GM12878 (cell line): ENCODE measurements around the gene SRP72. TPM values are rescaled to one million over a fixed set of nuclear protein-coding genes. Genes with fewer than 3 reads are reported as not detected.

Experiments
- ATAC-seq: fragments of 200-7000 bp; cut with Tn5 transposase; 3 replicates; pipeline ENCODE4 v1.9.1; 2020; ENCODE audit warnings: mild to moderate bottlenecking, moderate library complexity
- BruUV-seq: library from RNA; stranded (reverse); fragments of 400-500 nt; replicated peaks from 2 replicates; lab custom pipeline; 2021; lab: Mats Ljungman, UMichigan
- CTCF ChIA-PET: fragments of 300-600 bp; sonication (Branson Sonifier 250); formaldehyde crosslinking; extraction: SDS; loops from one replicate; lab custom pipeline; 2021; ENCODE audit warnings: inconsistent platforms; lab: Yijun Ruan, JAX
- POLR2A ChIA-PET: fragments of 350-600 bp; formaldehyde crosslinking; extraction: SDS; loops from one replicate; lab custom pipeline; 2021; ENCODE audit warnings: inconsistent platforms; lab: Charles Lee
- RAD21 ChIA-PET: fragments of 300-600 bp; sonication (Branson Sonifier 250); formaldehyde crosslinking; loops from one replicate; lab custom pipeline; 2023; ENCODE audit warnings: antibody characterized with exemption; ENCODE audit not compliant: unreplicated experiment; lab: Charles Lee
- SMC1A ChIA-PET: fragments of 300-600 bp; sonication (Branson Sonifier 250); formaldehyde crosslinking; loops from one replicate; lab custom pipeline; 2023; ENCODE audit not compliant: unreplicated experiment, uncharacterized antibody; lab: Charles Lee
- DNase-seq: peaks from one replicate; pipeline ENCODE4 v3.0.0-alpha.2; 2011; ENCODE audit warnings: low read depth, low spot score
- FAIRE-seq: peaks from 3 replicates; lab custom pipeline; 2011; peaks lifted over from hg19 to GRCh38; lab: Jason Lieb, UNC
- H2AFZ ChIP-seq: 2 replicates; pipeline ENCODE4 v1.6.0; 2011; ENCODE audit warnings: low read depth, low read length, control low read depth; ENCODE audit not compliant: control insufficient read depth
- H3K27ac ChIP-seq: 2 replicates; pipeline ENCODE4 v1.5.1; 2011; ENCODE audit warnings: control low read depth; ENCODE audit not compliant: control insufficient read depth, insufficient read depth
- H3K27me3 ChIP-seq, 2 experiments: replicated peaks in 1 of 2; 2 replicates each; pipeline versions ENCODE4 v1.6.0 to v1.6.1; 2011; ENCODE audit warnings: low read length in 1 of 2; ENCODE audit not compliant: control insufficient read depth in 2 of 2, insufficient read depth in 2 of 2
- H3K36me3 ChIP-seq, 2 experiments: 2 replicates each; pipeline ENCODE4 v1.5.1; 2011; ENCODE audit warnings: low read length in 1 of 2; ENCODE audit not compliant: control insufficient read depth in 2 of 2, insufficient read depth in 2 of 2
- H3K4me1 ChIP-seq: 2 replicates; pipeline ENCODE4 v1.6.1; 2011; ENCODE audit warnings: mild to moderate bottlenecking, low read length, moderate library complexity, mixed read lengths; ENCODE audit not compliant: control insufficient read depth, insufficient read depth
- H3K4me2 ChIP-seq: 2 replicates; pipeline ENCODE4 v1.6.0; 2011; ENCODE audit warnings: control low read depth; ENCODE audit not compliant: control insufficient read depth, insufficient read depth
- H3K4me3 ChIP-seq: fragments of 200-600 bp; sonication (generic); 2 replicates; pipeline ENCODE4 v1.5.1; 2016
- H3K79me2 ChIP-seq: 2 replicates; pipeline ENCODE4 v1.6.0; 2011; ENCODE audit warnings: low read length; ENCODE audit not compliant: control insufficient read depth, insufficient read depth
- H3K9ac ChIP-seq: 2 replicates; pipeline ENCODE4 v1.8.0; 2011; ENCODE audit warnings: low read length, control low read depth, mixed read lengths; ENCODE audit not compliant: control insufficient read depth, insufficient read depth
- H3K9me3 ChIP-seq: replicated peaks from 3 replicates; pipeline ENCODE4 v1.5.1; 2011; ENCODE audit warnings: mild to moderate bottlenecking, low read length; ENCODE audit not compliant: control insufficient read depth, insufficient read depth
- H4K20me1 ChIP-seq: 2 replicates; pipeline ENCODE4 v1.6.0; 2011; ENCODE audit not compliant: control insufficient read depth, insufficient read depth
- IKZF2 ChIP-seq, 2 experiments: fragments of 450-650 bp; IDR thresholded peaks; 2 replicates each; pipeline ENCODE4 v1.6.1; 2017; ENCODE audit warnings: mild to moderate bottlenecking in 2 of 2, moderate library complexity in 2 of 2
- RAD21 ChIP-seq: IDR thresholded peaks from 2 replicates; pipeline ENCODE4 v1.6.1; 2011; ENCODE audit warnings: mild to moderate bottlenecking, low read depth, low read length, moderate library complexity; ENCODE audit not compliant: insufficient read depth
- SMC3 ChIP-seq: IDR thresholded peaks from 2 replicates; pipeline ENCODE4 v1.6.1; 2011; ENCODE audit warnings: low read length, improper control_type of control experiment, borderline replicate concordance
- TBL1XR1 ChIP-seq: IDR thresholded peaks from 2 replicates; pipeline ENCODE4 v1.6.1; 2012; ENCODE audit warnings: low read depth, low read length, improper control_type of control experiment
- ZBED1 ChIP-seq: IDR thresholded peaks from 2 replicates; pipeline ENCODE4 v1.6.1; 2016; ENCODE audit warnings: borderline replicate concordance
- WGBS: methylation state at CpG from one replicate; pipeline ENCODE4 v1.1.6; 2016; ENCODE audit warnings: low lambda C conversion rate; ENCODE audit not compliant: insufficient replicate concordance, insufficient coverage; ENCODE audit errors: missing lambda C conversion rate; 5-methylcytosine and 5-hydroxymethylcytosine counted together
- in situ Hi-C: fragments of 300-500 bp; cut with MboI; formaldehyde crosslinking; loops from 9 replicates; pipeline ENCODE4 v1.14.3; 2018; ENCODE audit warnings: mixed read lengths
- intact Hi-C: fragments of 100-400 bp; cut with micrococcal nuclease; formaldehyde crosslinking; loops from one replicate; pipeline ENCODE4 v1.14.2; 2022; ENCODE audit not compliant: unreplicated experiment
- polyA plus RNA-seq, 11 experiments: library from polyadenylated mRNA; depleted of rRNA in 4 of 11; unstranded in 6 of 11; stranded (reverse) in 5 of 11; fragments of >200 nt; fragmentation: Nextera tagmentation in 4 of 11; fragmentation: Illumina TruSeq in 1 of 11; extraction: Ambion mirVana in 4 of 11; extraction: Trizol in 1 of 11; gene quantifications; 1 replicate in 1 of 11; 2 replicates in 10 of 11; pipeline versions ENCODE4 v1.2.1 to v1.2.3, GENCODE V29; 2011 to 2016; ENCODE audit warnings: inconsistent platforms in 2 of 11, missing spikeins in 2 of 11, low read depth in 1 of 11
- total RNA-seq, 4 experiments: library from RNA; depleted of rRNA in 3 of 4; stranded (reverse); fragments of >200 nt in 3 of 4; fragmentation: Illumina TruSeq in 1 of 4; extraction: Trizol in 1 of 4; gene quantifications; 2 replicates each; pipeline versions ENCODE4 v1.2.1 to v1.2.3, GENCODE V29; 2013 to 2021
- TF ChIP-seq, protein P1 (sequence below): fragments of 450-650 bp; formaldehyde crosslinking; IDR thresholded peaks from 2 replicates; pipeline ENCODE4 v1.4.0; 2020; ENCODE audit warnings: mild to moderate bottlenecking, moderate library complexity
- TF ChIP-seq, protein P2 (sequence below): IDR thresholded peaks from 2 replicates; pipeline ENCODE4 v1.6.1; 2011; ENCODE audit warnings: low read depth, low read length, improper control_type of control experiment, borderline replicate concordance
- TF ChIP-seq, protein P3 (sequence below): fragments of 450-650 bp; IDR thresholded peaks from 2 replicates; pipeline ENCODE4 v1.6.1; 2016; ENCODE audit warnings: mild to moderate bottlenecking
- TF ChIP-seq, protein P4 (sequence below): fragments of 450-650 bp; IDR thresholded peaks from 2 replicates; pipeline ENCODE4 v1.6.1; 2017; ENCODE audit warnings: borderline replicate concordance
- TF ChIP-seq, protein P5 (sequence below): IDR thresholded peaks from 2 replicates; pipeline ENCODE4 v1.6.1; 2012; ENCODE audit warnings: low read depth, low read length, improper control_type of control experiment

Gene SRP72
- total and polyA plus RNA-seq, 10 of the 15 experiments (the other 5 are each of a cell fraction or from before 2014, with no cell fraction given) = 61.6 to 186 (median 133) TPM

DNA sequence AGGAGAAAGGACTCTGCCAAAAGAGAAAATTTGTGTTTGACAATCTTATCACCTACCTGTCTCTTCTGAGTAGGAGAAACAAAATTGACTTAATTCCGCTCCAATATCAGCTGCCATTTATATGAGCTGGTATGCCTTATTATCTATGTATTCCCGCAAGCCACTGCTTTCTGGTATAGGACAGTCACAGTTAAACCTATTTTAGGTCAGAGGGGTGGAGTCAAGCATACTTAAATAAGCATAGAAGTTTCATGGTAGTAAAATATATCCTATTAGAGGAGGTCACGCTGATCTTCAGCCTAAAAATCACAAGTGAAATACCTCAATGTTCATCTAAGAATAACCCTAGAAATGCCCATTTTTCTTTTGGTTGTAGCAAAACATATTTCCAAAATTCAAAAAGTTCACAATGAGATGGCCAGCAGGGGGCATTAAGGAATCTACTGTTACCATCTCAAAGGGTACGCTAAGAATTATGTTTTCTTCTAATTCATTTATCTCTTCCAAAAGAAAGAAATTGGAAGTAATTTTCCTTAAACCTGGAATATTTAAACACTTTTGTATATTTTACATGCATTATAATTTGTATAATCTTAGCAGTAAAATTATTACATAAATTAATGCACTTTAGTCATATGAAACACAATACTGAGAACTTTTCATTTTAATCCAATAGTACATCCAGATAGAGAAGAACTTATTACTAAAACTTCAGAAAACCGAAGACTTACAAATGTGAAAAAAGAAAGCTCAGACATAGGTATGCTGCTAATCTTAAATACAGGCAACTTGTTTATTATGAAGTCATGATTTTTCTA, 42.5 kb upstream of the SRP72 start:
- Histone ChIP-seq H3K9ac (no peak overlapping the region), H3K9me3 (no peaks in the 10 kb centered on the region; the same call in 2 of the 3 replicates), H3K27me3 (no peaks in the 10 kb centered on the region), H4K20me1 (no peaks in the 10 kb centered on the region), H3K4me1 (peaks cover 5% of the 10 kb centered on the region), H3K79me2 (peaks cover 95% of the 10 kb centered on the region), H3K36me3 (0 out of 4 replicates have a peak, but pooled peaks cover 0 to 3% of the 10 kb centered on the region in 2 experiments), H3K4me2 (peak overlapping the region; percentile 57), H3K4me3 (no peak overlapping the region), H3K27ac (no peak overlapping the region), H2AFZ (no peak overlapping the region)
- RAD21 ChIA-PET = interaction anchor here (0.8 to 4.6 kb wide), 9 partner anchors 10 to 412 kb away, joined by 3 to 41 read pairs (median 4); partner anchors contain the start of genes PAICS and PPAT
- in situ Hi-C loops = no loop called here
- peak; percentile 61 for FAIRE-seq
- POLR2A ChIA-PET = interaction anchor here (0.9 to 1.5 kb wide), 3 partner anchors 11 to 37 kb away, joined by 3 to 13 read pairs (median 4); partner anchors contain the start of genes PAICS and PPAT
- ATAC-seq = peak; percentile 53
- intact Hi-C loops = loop anchor here (1.0 to 5.0 kb wide), 3 partner anchors 119 to 412 kb away; no protein-coding TSS in a partner anchor
- no TSS peak for BruUV-seq
- CTCF ChIA-PET = interaction anchor here (0.7 to 7.2 kb wide), 25 partner anchors 9 to 412 kb away, joined by 3 to 89 read pairs (median 7); partner anchors contain the start of genes AASDH, PAICS and PPAT
- no peak for DNase-seq
- SMC1A ChIA-PET = interaction anchor here (0.8 to 4.8 kb wide), 22 partner anchors 9 to 411 kb away, joined by 3 to 48 read pairs (median 4); partner anchors contain the start of genes PAICS, PPAT and SRP72
- WGBS = 51% methylated on average over 5 of the region's 5 CpGs
- TF ChIP-seq, protein P1, sequence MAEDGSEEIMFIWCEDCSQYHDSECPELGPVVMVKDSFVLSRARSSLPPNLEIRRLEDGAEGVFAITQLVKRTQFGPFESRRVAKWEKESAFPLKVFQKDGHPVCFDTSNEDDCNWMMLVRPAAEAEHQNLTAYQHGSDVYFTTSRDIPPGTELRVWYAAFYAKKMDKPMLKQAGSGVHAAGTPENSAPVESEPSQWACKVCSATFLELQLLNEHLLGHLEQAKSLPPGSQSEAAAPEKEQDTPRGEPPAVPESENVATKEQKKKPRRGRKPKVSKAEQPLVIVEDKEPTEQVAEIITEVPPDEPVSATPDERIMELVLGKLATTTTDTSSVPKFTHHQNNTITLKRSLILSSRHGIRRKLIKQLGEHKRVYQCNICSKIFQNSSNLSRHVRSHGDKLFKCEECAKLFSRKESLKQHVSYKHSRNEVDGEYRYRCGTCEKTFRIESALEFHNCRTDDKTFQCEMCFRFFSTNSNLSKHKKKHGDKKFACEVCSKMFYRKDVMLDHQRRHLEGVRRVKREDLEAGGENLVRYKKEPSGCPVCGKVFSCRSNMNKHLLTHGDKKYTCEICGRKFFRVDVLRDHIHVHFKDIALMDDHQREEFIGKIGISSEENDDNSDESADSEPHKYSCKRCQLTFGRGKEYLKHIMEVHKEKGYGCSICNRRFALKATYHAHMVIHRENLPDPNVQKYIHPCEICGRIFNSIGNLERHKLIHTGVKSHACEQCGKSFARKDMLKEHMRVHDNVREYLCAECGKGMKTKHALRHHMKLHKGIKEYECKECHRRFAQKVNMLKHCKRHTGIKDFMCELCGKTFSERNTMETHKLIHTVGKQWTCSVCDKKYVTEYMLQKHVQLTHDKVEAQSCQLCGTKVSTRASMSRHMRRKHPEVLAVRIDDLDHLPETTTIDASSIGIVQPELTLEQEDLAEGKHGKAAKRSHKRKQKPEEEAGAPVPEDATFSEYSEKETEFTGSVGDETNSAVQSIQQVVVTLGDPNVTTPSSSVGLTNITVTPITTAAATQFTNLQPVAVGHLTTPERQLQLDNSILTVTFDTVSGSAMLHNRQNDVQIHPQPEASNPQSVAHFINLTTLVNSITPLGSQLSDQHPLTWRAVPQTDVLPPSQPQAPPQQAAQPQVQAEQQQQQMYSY (CRISPR knock-in tag) = no peak
- TF ChIP-seq, protein P2, sequence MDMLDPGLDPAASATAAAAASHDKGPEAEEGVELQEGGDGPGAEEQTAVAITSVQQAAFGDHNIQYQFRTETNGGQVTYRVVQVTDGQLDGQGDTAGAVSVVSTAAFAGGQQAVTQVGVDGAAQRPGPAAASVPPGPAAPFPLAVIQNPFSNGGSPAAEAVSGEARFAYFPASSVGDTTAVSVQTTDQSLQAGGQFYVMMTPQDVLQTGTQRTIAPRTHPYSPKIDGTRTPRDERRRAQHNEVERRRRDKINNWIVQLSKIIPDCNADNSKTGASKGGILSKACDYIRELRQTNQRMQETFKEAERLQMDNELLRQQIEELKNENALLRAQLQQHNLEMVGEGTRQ = no peak
- TF ChIP-seq RAD21 (peak; percentile 55), IKZF2 (IDR thresholded peaks at IDR 0.05) (no peak), TBL1XR1 (no peak), SMC3 (peak; percentile 60; the same call in 1 of the 2 replicates), ZBED1 (no peak)
- TF ChIP-seq, protein P3, sequence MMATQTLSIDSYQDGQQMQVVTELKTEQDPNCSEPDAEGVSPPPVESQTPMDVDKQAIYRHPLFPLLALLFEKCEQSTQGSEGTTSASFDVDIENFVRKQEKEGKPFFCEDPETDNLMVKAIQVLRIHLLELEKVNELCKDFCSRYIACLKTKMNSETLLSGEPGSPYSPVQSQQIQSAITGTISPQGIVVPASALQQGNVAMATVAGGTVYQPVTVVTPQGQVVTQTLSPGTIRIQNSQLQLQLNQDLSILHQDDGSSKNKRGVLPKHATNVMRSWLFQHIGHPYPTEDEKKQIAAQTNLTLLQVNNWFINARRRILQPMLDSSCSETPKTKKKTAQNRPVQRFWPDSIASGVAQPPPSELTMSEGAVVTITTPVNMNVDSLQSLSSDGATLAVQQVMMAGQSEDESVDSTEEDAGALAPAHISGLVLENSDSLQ = no peak
- TF ChIP-seq, protein P4, sequence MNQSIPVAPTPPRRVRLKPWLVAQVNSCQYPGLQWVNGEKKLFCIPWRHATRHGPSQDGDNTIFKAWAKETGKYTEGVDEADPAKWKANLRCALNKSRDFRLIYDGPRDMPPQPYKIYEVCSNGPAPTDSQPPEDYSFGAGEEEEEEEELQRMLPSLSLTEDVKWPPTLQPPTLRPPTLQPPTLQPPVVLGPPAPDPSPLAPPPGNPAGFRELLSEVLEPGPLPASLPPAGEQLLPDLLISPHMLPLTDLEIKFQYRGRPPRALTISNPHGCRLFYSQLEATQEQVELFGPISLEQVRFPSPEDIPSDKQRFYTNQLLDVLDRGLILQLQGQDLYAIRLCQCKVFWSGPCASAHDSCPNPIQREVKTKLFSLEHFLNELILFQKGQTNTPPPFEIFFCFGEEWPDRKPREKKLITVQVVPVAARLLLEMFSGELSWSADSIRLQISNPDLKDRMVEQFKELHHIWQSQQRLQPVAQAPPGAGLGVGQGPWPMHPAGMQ = no peak
- TF ChIP-seq, protein P5, sequence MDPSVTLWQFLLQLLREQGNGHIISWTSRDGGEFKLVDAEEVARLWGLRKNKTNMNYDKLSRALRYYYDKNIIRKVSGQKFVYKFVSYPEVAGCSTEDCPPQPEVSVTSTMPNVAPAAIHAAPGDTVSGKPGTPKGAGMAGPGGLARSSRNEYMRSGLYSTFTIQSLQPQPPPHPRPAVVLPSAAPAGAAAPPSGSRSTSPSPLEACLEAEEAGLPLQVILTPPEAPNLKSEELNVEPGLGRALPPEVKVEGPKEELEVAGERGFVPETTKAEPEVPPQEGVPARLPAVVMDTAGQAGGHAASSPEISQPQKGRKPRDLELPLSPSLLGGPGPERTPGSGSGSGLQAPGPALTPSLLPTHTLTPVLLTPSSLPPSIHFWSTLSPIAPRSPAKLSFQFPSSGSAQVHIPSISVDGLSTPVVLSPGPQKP = no peak
